Measurements from ENCODE around the gene GSAP.

DNA sequence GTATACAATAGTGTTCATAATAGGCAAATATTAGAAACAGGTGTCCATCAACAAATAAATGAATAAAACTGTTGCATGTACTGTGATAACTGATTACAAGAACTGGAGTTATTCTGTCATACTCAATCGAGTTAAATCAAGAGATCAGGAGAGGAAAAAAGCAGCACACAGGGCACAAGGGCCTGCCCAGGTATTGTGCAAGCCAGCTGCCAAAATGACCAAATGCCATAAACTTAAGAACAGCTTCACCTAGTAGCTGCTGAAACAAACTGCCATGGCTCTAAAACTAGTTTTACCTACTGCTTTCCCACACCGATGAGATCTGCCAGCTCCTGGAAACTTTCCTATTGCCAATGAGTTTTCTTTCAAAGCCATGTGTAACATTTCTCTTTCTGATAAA is 12.2 kb downstream of the GSAP start:
- TF ChIP-seq CTCF (IDR thresholded peaks at IDR 0.05; ENCODE audit: low read length): no peak
- TF ChIP-seq EZH2 (IDR thresholded peaks at IDR 0.05; ENCODE audit: borderline replicate concordance, low read length): no peak

Data from OCI-LY1 (cell line).